Measurements from ENCODE around the gene MIGA2. TPM values are rescaled to one million over a fixed set of nuclear protein-coding genes. Genes with fewer than 3 reads are reported as not detected.
"Not testable (repeated sequence)": the region's sequence is repeated elsewhere in the genome, so short reads cannot be mapped to it uniquely, and the experiment has no call there.

Gene MIGA2
- total RNA-seq, 1 experiment from 2014 or later = 34.8 TPM

GRCh38 chr9:129111528-129112151, 75.2 kb downstream of the MIGA2 start:
- TF ChIP-seq CTCF (IDR thresholded peaks at IDR 0.05; ENCODE audit: insufficient read depth in 1 of 2, low read depth in 1 of 2, low read length in 1 of 2, severe bottlenecking in 1 of 2, unreplicated experiment in 1 of 2) = no peak
- no peaks in the 10 kb centered on the region for H3K9me3 Mint-ChIP-seq (ENCODE audit: unreplicated experiment)

DNA sequence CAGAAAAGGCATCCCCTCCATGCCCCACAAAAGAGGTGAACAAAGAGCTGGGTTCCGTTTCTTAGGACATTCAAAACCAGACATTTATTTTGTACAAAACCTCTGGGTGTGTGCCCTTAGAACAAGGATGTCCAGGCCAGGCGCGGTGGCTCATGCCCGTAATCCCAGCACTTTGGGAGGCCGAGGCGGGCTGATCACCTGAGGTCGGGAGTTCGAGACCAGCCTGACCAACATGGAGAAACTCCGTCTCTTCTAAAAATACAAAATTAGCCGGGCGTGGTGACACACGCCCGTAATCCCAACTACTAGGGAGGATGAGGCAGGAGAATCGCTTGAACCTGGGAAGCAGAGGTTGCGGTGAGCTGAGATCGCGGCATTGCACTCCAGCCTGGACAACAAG, 76.1 kb downstream of the MIGA2 start:
- H3K9me3 Mint-ChIP-seq (ENCODE audit: unreplicated experiment) = not testable (repeated sequence)

More at GRCh38 chr9:129111528-129112151, 75.2 kb downstream of the MIGA2 start:
- ChIA-PET CTCF (no interaction called here), POLR2A (interaction anchor here (1.1 kb wide), 1 partner anchor 385 kb away, joined by 3 read pairs; no protein-coding TSS in a partner anchor)
- Mint-ChIP-seq H3K4me3 (ENCODE audit: unreplicated experiment) (peak overlapping the region; percentile 88), H3K36me3 (ENCODE audit: insufficient read depth, unreplicated experiment) (peaks cover 21% of the 10 kb centered on the region), H3K27me3 (ENCODE audit: insufficient read depth, unreplicated experiment) (no peaks in the 10 kb centered on the region), H3K27ac (ENCODE audit: unreplicated experiment) (peak overlapping the region; percentile 90), H3K4me1 (ENCODE audit: low read depth, unreplicated experiment) (peaks cover 34% of the 10 kb centered on the region)
- Histone ChIP-seq H3K9me3 (no peaks in the 10 kb centered on the region), H3K36me3 (ENCODE audit: control insufficient read depth, insufficient read depth, low read length) (no peaks in the 10 kb centered on the region), H3K27me3 (replicated peaks; ENCODE audit: control insufficient read depth, insufficient read depth, low read length) (no peaks in the 10 kb centered on the region), H3K4me1 (peaks cover 24% of the 10 kb centered on the region), H3K4me3 (ENCODE audit: low read depth, low read length) (peak overlapping the region; percentile 82)
- intact Hi-C loops (cut with micrococcal nuclease; ENCODE audit: unreplicated experiment) = no loop called here
- BruUV-seq (replicated peaks) = no TSS peak
- DNase-seq = peak; percentile 42 to 61

DNA sequence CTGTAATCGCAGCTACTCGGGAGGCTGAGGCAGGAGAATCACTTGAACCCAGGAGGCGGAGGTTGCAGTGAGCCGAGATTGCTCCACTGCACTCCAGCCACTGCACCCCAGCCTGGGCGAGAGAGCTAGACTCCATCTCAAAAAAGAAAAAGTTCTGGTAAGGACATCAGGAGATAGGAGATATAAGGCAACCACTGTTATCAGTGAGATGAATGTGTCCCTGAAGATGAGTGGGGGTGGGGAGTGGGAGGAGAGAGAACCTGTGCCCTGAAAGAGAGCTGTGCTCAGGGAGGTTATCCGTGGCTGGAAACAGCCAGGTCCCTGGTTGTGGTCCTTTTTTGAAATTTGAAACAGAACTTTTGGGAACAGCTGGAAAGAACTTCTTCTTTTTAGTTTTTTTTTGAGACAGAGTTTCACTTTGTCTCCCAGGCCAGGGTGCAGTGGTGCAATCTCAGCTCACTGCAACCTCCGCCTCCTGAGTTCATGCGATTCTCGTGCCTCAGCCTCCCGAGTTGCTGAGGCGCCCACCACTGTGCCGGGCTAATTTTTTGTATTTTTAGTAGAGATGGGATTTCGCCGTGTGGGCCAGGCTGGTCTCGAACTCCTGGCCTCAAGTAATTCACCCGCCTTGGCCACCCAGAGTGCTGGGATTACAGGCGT, 77.3 kb downstream of the MIGA2 start:
- ChIA-PET CTCF (interaction anchor here (0.6 to 0.9 kb wide), 2 partner anchors 18 to 29 kb away, joined by 3 to 4 read pairs; no protein-coding TSS in a partner anchor), POLR2A (no interaction called here)
- Histone ChIP-seq H3K4me1 (peaks cover 24% of the 10 kb centered on the region), H3K4me3 (ENCODE audit: low read depth, low read length) (no peak overlapping the region), H3K36me3 (ENCODE audit: control insufficient read depth, insufficient read depth, low read length) (no peaks in the 10 kb centered on the region), H3K9me3 (no peaks in the 10 kb centered on the region), H3K27me3 (replicated peaks; ENCODE audit: control insufficient read depth, insufficient read depth, low read length) (no peaks in the 10 kb centered on the region)
- H3K9me3 Mint-ChIP-seq (ENCODE audit: unreplicated experiment) = no peaks in the 10 kb centered on the region
- H3K36me3 Mint-ChIP-seq (ENCODE audit: insufficient read depth, unreplicated experiment) = peaks cover 12% of the 10 kb centered on the region
- no peak overlapping the region for H3K27ac Mint-ChIP-seq (ENCODE audit: unreplicated experiment)
- H3K4me3 Mint-ChIP-seq (ENCODE audit: unreplicated experiment) = no peak overlapping the region
- intact Hi-C loops (cut with micrococcal nuclease; ENCODE audit: unreplicated experiment) = no loop called here
- no peak for DNase-seq
- H3K27me3 Mint-ChIP-seq (ENCODE audit: insufficient read depth, unreplicated experiment) = no peaks in the 10 kb centered on the region
- TF ChIP-seq CTCF (IDR thresholded peaks at IDR 0.05; ENCODE audit: insufficient read depth in 1 of 2, low read depth in 1 of 2, low read length in 1 of 2, severe bottlenecking in 1 of 2, unreplicated experiment in 1 of 2) = no peak
- peaks cover 22% of the 10 kb centered on the region for H3K4me1 Mint-ChIP-seq (ENCODE audit: low read depth, unreplicated experiment)
- no TSS peak for BruUV-seq (replicated peaks)

More for the DNA sequence above, 76.1 kb downstream of the MIGA2 start:
- H3K9me3 ChIP-seq; H3K36me3 ChIP-seq (ENCODE audit: control insufficient read depth, insufficient read depth, low read length); H3K27me3 ChIP-seq (replicated peaks; ENCODE audit: control insufficient read depth, insufficient read depth, low read length); intact Hi-C loops (cut with micrococcal nuclease; ENCODE audit: unreplicated experiment); H3K27me3 Mint-ChIP-seq (ENCODE audit: insufficient read depth, unreplicated experiment); BruUV-seq (replicated peaks); DNase-seq; H3K27ac Mint-ChIP-seq (ENCODE audit: unreplicated experiment); POLR2A ChIA-PET: not testable (repeated sequence)
- Mint-ChIP-seq H3K4me3 (ENCODE audit: unreplicated experiment) (peak overlapping the region; percentile 88), H3K36me3 (ENCODE audit: insufficient read depth, unreplicated experiment) (peaks cover 21% of the 10 kb centered on the region), H3K4me1 (ENCODE audit: low read depth, unreplicated experiment) (peaks cover 25% of the 10 kb centered on the region)
- CTCF ChIA-PET = interaction anchor here (0.6 kb wide), 1 partner anchor 31 kb away, joined by 3 read pairs; the partner anchor contains the start of gene DOLPP1
- Histone ChIP-seq H3K4me3 (ENCODE audit: low read depth, low read length) (peak overlapping the region; percentile 82), H3K4me1 (peaks cover 24% of the 10 kb centered on the region)

All from Caco-2 (cell line).